Liver (tissue), 3 donors: ENCODE results near the gene PCDH9.

Source experiments
- ATF3 ChIP-seq: IDR thresholded peaks from 2 replicates; pipeline ENCODE4 v1.6.1; 2016; ENCODE audit warnings: antibody characterized with exemption
- CTCF ChIP-seq: fragments of 150-350 bp; IDR thresholded peaks from 2 replicates; pipeline ENCODE4 v1.5.1; 2017; ENCODE audit warnings: improper control_type of control experiment, low read depth, low read length; ENCODE audit not compliant: missing input control
- FOXA2 ChIP-seq: IDR thresholded peaks from 2 replicates; pipeline ENCODE4 v1.6.1; 2016; ENCODE audit warnings: antibody characterized with exemption
- GABPA ChIP-seq, 2 donors: IDR thresholded peaks in 1 of 2; conservative IDR thresholded peaks in 1 of 2; 2 replicates each; pipeline ENCODE4 v1.6.1; 2016; ENCODE audit warnings: antibody characterized with exemption in 2 of 2, mild to moderate bottlenecking in 1 of 2, moderate library complexity in 1 of 2
- HNF4A ChIP-seq, 2 donors: conservative IDR thresholded peaks; 2 replicates each; pipeline ENCODE4 v1.6.1; 2016; ENCODE audit warnings: antibody characterized with exemption in 2 of 2, mild to moderate bottlenecking in 2 of 2
- RAD21 ChIP-seq, 2 donors: IDR thresholded peaks; 2 replicates each; pipeline ENCODE4 v1.6.1; 2016; ENCODE audit warnings: antibody characterized with exemption in 2 of 2, mild to moderate bottlenecking in 2 of 2
- REST ChIP-seq: IDR thresholded peaks from 2 replicates; pipeline ENCODE4 v1.6.1; 2016; ENCODE audit warnings: antibody characterized with exemption, mild to moderate bottlenecking
- RXRA ChIP-seq, 2 donors: IDR thresholded peaks; 2 replicates each; pipeline ENCODE4 v1.6.1; 2017 to 2018; ENCODE audit warnings: antibody characterized with exemption in 2 of 2, mild to moderate bottlenecking in 1 of 2
- SP1 ChIP-seq: IDR thresholded peaks from 2 replicates; pipeline ENCODE4 v1.6.1; 2018; ENCODE audit warnings: antibody characterized with exemption, mild to moderate bottlenecking
- TAF1 ChIP-seq: conservative IDR thresholded peaks from 2 replicates; pipeline ENCODE4 v1.6.1; 2016; ENCODE audit warnings: antibody characterized with exemption, mild to moderate bottlenecking
- YY1 ChIP-seq: IDR thresholded peaks from 2 replicates; pipeline ENCODE4 v1.6.1; 2016; ENCODE audit warnings: antibody characterized with exemption, mild to moderate bottlenecking
- donor health status: healthy.
- donor health status: healthy.

GRCh38 chr13:66700117-66700601, 530.0 kb downstream of the PCDH9 start:
- no peak for TF ChIP-seq CTCF
- no peak for TF ChIP-seq SP1
- no peak for TF ChIP-seq RXRA (IDR thresholded peaks at IDR 0.05)
- TF ChIP-seq REST: no peak
- no peak for TF ChIP-seq RAD21 (IDR thresholded peaks at IDR 0.05)
- no peak for TF ChIP-seq GABPA (IDR thresholded peaks at IDR 0.05 in 1 of 2, conservative IDR thresholded peaks at IDR 0.05 in 1 of 2)
- TF ChIP-seq YY1: no peak
- TF ChIP-seq TAF1: no peak
- TF ChIP-seq HNF4A (conservative IDR thresholded peaks at IDR 0.05): no peak
- TF ChIP-seq FOXA2: no peak
- no peak for TF ChIP-seq ATF3
